Measurements from ENCODE around the gene ADA. TPM values are rescaled to one million over a fixed set of nuclear protein-coding genes. Genes with fewer than 3 reads are reported as not detected.

The ADA gene
- total and polyA plus RNA-seq, 9 of the 15 experiments (the other 6 are each of a cell fraction or from before 2014, with no cell fraction given): 2.4 to 26.1 (median 5.3) TPM

- no peak for TF ChIP-seq NFIX (CRISPR knock-in tag; IDR thresholded peaks at IDR 0.05; ENCODE audit: low read depth)
- no peak for TF ChIP-seq SNIP1 (IDR thresholded peaks at IDR 0.05; ENCODE audit: low read depth)
- peak; percentile 34; the same call in 1 of the 2 replicates for TF ChIP-seq EGR1 (conservative IDR thresholded peaks at IDR 0.05)
- TF ChIP-seq SOX6 (IDR thresholded peaks at IDR 0.05): peak; percentile 71
- TF ChIP-seq HMGN3 (IDR thresholded peaks at IDR 0.05; ENCODE audit: borderline replicate concordance, extremely low read depth, insufficient read length, low read depth, low read length): no peak
- 0 out of 2 replicates have a peak, but pooled peaks have one; percentile 38 for TF ChIP-seq ZNF644 (tag; IDR thresholded peaks at IDR 0.05; ENCODE audit: low read depth)
- TF ChIP-seq SMARCA4 (IDR thresholded peaks at IDR 0.05): peak; percentile 65; the same call in 1 of the 2 replicates
- peak; percentile 28; the same call in 1 of the 2 replicates for TF ChIP-seq NFIC (IDR thresholded peaks at IDR 0.05)
- TF ChIP-seq MEF2A (IDR thresholded peaks at IDR 0.05; ENCODE audit: control insufficient read depth, low read depth, low read length): no peak
- TF ChIP-seq CBFA2T2 (conservative IDR thresholded peaks at IDR 0.05): peak; percentile 67
Measured at GRCh38 chr20:44627364-44628010, 24.0 kb downstream of the ADA start (continued).

- H3K36me3 ChIP-seq (ENCODE audit: control insufficient read depth, insufficient read depth, low read length): no peaks in the 10 kb centered on the region
- ATAC-seq (no peak), DNase-seq (ENCODE audit: extremely low read depth in 1 of 4, low spot score in 3 of 4) (no peak), FAIRE-seq (no peak)
- ChIA-PET CTCF (ENCODE audit: low intra/inter-chr PET ratio) (no interaction called here), POLR2A (interaction anchor here (0.6 to 0.8 kb wide), 2 partner anchors 10 to 39 kb away, joined by 3 read pairs; no protein-coding TSS in a partner anchor)
- no peaks in the 10 kb centered on the region for H3K79me2 ChIP-seq (ENCODE audit: control insufficient read depth, insufficient read depth, low read length)
- BruUV-seq (replicated peaks): no TSS peak
- peaks cover 0 to 4% of the 10 kb centered on the region in 2 experiments; a peak in 3 of 5 replicates for H3K27me3 ChIP-seq (ENCODE audit: control insufficient read depth in 2 of 2, insufficient read depth in 2 of 2, low read length in 2 of 2)
- H3K9me3 ChIP-seq (replicated peaks; ENCODE audit: control insufficient read depth, insufficient read depth, low read depth, low read length): no peaks in the 10 kb centered on the region
- no peak overlapping the region for H3K4me2 ChIP-seq (ENCODE audit: insufficient read depth, low read length)
- peak overlapping the region in 1 of 2 experiments; percentile 17; a peak in 1 of 4 replicates for H3K9ac ChIP-seq (ENCODE audit: insufficient read depth in 1 of 2, low read depth in 2 of 2, low read length in 2 of 2)
- peaks cover 11 to 14% of the 10 kb centered on the region in 2 experiments; a peak in 4 of 5 replicates for H3K4me1 ChIP-seq (replicated peaks in 1 of 2; ENCODE audit: control insufficient read depth in 2 of 2, insufficient read depth in 2 of 2, low read length in 2 of 2)
- H3K4me3 ChIP-seq: no peak overlapping the region
- no peaks in the 10 kb centered on the region for H3K9me1 ChIP-seq (ENCODE audit: control insufficient read depth, insufficient read depth, low read length)
- 74% methylated on average over 6 of the region's 7 CpGs for WGBS (ENCODE audit: insufficient coverage, low coverage, missing lambda C conversion rate)
- intact Hi-C loops (cut with micrococcal nuclease): no loop called here
- no peak overlapping the region for H3K27ac ChIP-seq (ENCODE audit: extremely low read depth, low read depth, low read length)
- in situ Hi-C loops (cut with MboI): no loop called here
- 0 out of 2 replicates have a peak, but pooled peaks cover 5% of the 10 kb centered on the region for H4K20me1 ChIP-seq (replicated peaks; ENCODE audit: control insufficient read depth, insufficient read depth, low read length)
- no peak overlapping the region for H2AFZ ChIP-seq (ENCODE audit: low read depth, low read length)
- TF ChIP-seq TARDBP (IDR thresholded peaks at IDR 0.05): no peak
- TF ChIP-seq E2F4 (CRISPR knock-in tag; IDR thresholded peaks at IDR 0.05; ENCODE audit: low read depth): no peak
- TF ChIP-seq TSHZ1 (CRISPR knock-in tag; IDR thresholded peaks at IDR 0.05): no peak
- TF ChIP-seq SRSF9 (IDR thresholded peaks at IDR 0.05; ENCODE audit: borderline replicate concordance, low read depth, low read length): no peak
- TF ChIP-seq NR3C1 (CRISPR knock-in tag; IDR thresholded peaks at IDR 0.05): no peak
- no peak for TF ChIP-seq RFX1 (IDR thresholded peaks at IDR 0.05)
- no peak for TF ChIP-seq HDAC3 (IDR thresholded peaks at IDR 0.05; ENCODE audit: borderline replicate concordance, partially characterized antibody)
- TF ChIP-seq NFE2L1 (tag; IDR thresholded peaks at IDR 0.05; ENCODE audit: borderline replicate concordance, low read depth): no peak
Measured at GRCh38 chr20:44626278-44626677, 25.2 kb downstream of the ADA start.
